AG04450 (cell line): ENCODE measurements around the gene SLC1A1. TPM values are rescaled to one million over a fixed set of nuclear protein-coding genes. Genes with fewer than 3 reads are reported as not detected.
"Not testable (repeated sequence)": the region's sequence is repeated elsewhere in the genome, so short reads cannot be mapped to it uniquely, and the experiment has no call there.

Source experiments
- CTCF ChIA-PET: fragments of 300-600, 350-600 bp; formaldehyde crosslinking; extraction: SDS; loops from one replicate; lab custom pipeline; 2022; ENCODE audit warnings: antibody characterized with exemption, inconsistent platforms; lab: Charles Lee
- POLR2A ChIA-PET: fragments of 350-600 bp; formaldehyde crosslinking; extraction: SDS; loops from one replicate; lab custom pipeline; 2021; ENCODE audit warnings: antibody characterized with exemption, inconsistent platforms; lab: Yijun Ruan, JAX
- DNase-seq: peaks from one replicate; pipeline ENCODE4 v3.0.0-alpha.2; 2011; ENCODE audit warnings: low read depth, low spot score
- H3K27ac ChIP-seq: one replicate; pipeline ENCODE4 v1.5.1; 2012; ENCODE audit warnings: low read depth, low read length, control low read depth
- H3K27me3 ChIP-seq: one replicate; pipeline ENCODE4 v1.6.0; 2012; ENCODE audit warnings: low read length; ENCODE audit not compliant: control insufficient read depth, insufficient read depth
- H3K4me3 ChIP-seq: 2 replicates; pipeline ENCODE4 v1.5.1; 2011; ENCODE audit warnings: mild to moderate bottlenecking, low read depth, low read length, control low read depth
- H3K9me3 ChIP-seq: 2 replicates; pipeline ENCODE4 v1.5.1; 2012; ENCODE audit warnings: low read length; ENCODE audit not compliant: control insufficient read depth, insufficient read depth
- polyA plus RNA-seq: library from polyadenylated mRNA; depleted of rRNA; stranded (reverse); fragments of >200 nt; gene quantifications from 2 replicates; pipeline ENCODE4 v1.2.3, GENCODE V29; 2011
- TF ChIP-seq, protein P1 (sequence below): IDR thresholded peaks from 2 replicates; pipeline ENCODE4 v1.5.1; 2011; ENCODE audit warnings: low read depth, low read length, control low read depth, inconsistent platforms

SLC1A1 gene
- polyA plus RNA-seq, 1 experiment, result 0.55 TPM

DNA sequence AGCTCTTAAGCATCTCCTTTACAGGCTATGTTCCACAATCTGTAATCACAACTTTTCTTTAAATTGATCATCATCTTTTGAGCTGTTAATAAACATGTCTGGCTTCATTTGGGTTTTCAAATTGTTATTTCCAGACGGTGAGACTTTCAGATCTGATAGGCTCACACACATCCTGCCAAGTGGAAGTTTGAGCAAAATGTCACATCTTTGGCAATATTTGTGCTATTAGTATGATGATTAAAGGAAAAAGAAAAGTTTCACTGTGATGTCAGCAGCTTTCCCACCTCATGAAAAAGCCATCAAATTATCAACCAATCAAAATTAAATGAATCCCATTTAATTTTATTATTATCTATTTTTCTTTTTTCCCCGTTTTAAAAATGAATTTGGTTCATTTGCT lies 29.8 kb downstream of the SLC1A1 start:
- Histone ChIP-seq H3K4me3 (no peak overlapping the region), H3K27me3 (no peaks in the 10 kb centered on the region), H3K27ac (no peak overlapping the region), H3K9me3 (no peaks in the 10 kb centered on the region)
- TF ChIP-seq, protein P1, sequence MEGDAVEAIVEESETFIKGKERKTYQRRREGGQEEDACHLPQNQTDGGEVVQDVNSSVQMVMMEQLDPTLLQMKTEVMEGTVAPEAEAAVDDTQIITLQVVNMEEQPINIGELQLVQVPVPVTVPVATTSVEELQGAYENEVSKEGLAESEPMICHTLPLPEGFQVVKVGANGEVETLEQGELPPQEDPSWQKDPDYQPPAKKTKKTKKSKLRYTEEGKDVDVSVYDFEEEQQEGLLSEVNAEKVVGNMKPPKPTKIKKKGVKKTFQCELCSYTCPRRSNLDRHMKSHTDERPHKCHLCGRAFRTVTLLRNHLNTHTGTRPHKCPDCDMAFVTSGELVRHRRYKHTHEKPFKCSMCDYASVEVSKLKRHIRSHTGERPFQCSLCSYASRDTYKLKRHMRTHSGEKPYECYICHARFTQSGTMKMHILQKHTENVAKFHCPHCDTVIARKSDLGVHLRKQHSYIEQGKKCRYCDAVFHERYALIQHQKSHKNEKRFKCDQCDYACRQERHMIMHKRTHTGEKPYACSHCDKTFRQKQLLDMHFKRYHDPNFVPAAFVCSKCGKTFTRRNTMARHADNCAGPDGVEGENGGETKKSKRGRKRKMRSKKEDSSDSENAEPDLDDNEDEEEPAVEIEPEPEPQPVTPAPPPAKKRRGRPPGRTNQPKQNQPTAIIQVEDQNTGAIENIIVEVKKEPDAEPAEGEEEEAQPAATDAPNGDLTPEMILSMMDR, result no peak
- ChIA-PET CTCF (no interaction called here), POLR2A (no interaction called here)
- DNase-seq, result no peak

DNA sequence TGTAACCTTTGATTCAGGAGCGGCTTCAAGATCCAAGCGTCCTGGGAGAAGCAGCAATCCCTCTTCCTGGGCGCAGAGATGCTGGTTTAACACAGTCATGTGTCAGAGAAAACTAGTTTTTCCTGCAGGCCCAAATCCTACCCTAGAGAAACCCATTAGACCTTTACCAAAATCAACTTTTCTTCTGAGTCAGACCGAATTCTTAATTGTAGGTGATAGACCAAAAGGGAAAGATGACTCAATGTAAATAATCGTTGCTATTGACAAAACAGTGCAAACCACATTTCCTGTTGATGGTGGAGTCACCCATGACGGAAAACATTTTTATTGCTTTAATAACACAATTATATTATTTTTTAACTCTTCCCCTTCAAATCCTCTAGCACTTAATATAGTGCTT lies 40.1 kb downstream of the SLC1A1 start:
- TF ChIP-seq, protein P1, result no peak
- no peak for DNase-seq
- Histone ChIP-seq H3K27ac (no peak overlapping the region), H3K27me3 (peaks cover 2% of the 10 kb centered on the region), H3K4me3 (no peak overlapping the region), H3K9me3 (no peaks in the 10 kb centered on the region)
- POLR2A ChIA-PET, result no interaction called here
- CTCF ChIA-PET, result no interaction called here

DNA sequence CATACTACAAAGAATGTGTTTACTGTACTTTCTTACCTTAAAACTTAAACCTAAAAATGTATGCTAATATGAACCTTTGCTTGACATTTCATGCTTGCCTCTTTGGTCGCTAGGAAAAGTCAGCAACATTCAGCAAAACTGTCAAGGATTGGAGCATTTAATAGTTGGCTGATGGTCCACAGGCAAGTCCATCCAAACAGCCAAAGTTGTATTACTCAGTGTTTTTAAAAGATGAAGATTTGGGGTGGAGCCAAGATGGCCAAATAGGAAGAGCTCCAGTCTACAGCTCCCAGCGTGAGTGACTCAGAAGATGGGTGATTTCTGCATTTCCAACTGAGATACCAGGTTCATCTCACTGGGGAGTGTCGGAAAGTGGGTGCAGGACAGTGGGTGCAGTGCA lies 40.6 kb downstream of the SLC1A1 start:
- H3K27ac ChIP-seq, CTCF ChIA-PET, POLR2A ChIA-PET, H3K27me3 ChIP-seq, H3K9me3 ChIP-seq, DNase-seq, H3K4me3 ChIP-seq: not testable (repeated sequence)

DNA sequence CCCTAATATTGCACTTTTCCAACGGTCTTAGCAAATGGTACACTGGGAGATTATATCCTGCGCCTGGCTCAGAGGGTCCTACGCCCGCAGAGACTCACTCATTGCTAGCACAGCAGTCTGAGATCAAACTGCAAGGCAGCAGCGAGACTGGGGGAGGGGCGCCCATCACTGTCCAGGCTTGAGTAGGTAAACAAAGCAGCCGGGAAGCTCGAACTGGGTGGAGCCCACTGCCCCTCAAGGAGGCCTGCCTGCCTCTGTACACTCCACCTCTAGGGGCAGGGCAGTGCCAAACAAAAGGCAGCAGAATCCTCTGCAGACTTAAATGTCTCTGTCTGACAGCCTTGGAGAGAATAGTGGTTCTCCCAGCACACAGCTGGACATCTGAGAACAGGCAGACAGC lies 41.1 kb downstream of the SLC1A1 start:
- POLR2A ChIA-PET, H3K9me3 ChIP-seq, H3K27ac ChIP-seq, DNase-seq, H3K27me3 ChIP-seq, CTCF ChIA-PET, H3K4me3 ChIP-seq: not testable (repeated sequence)

DNA sequence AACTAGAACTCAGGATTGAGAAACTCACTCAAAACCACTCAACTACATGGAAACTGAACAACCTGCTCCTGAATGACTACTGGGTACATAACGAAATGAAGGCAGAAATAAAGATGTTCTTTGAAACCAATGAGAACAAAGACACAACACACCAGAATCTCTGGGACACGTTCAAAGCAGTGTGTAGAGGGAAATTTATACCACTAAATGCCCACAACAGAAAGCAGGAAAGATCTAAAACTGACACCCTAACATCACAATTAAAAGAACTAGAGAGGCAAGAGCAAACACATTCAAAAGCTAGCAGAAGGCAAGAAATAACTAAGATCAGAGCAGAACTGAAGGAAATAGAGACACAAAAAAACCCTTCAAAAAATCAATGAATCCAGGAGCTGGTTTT lies 43.6 kb downstream of the SLC1A1 start:
- H3K27ac ChIP-seq, H3K9me3 ChIP-seq, H3K27me3 ChIP-seq, POLR2A ChIA-PET, DNase-seq, H3K4me3 ChIP-seq, CTCF ChIA-PET: not testable (repeated sequence)

DNA sequence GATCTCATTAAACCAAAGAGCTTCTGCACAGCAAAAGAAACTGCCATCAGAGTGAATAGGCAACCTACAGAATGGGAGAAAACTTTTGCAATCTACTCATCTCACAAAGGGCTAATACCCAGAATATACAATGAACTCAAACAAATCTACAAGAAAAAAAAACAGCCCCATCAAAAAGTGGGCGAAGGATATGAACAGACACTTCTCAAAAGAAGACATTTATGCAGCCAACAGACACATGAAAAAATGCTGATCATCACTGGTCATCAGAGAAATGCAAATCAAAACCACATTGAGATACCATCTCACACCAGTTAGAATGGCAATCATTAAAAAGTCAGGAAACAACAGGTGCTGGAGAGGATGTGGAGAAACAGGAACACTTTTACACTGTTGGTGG lies 45.9 kb downstream of the SLC1A1 start:
- H3K27me3 ChIP-seq, DNase-seq, H3K9me3 ChIP-seq, POLR2A ChIA-PET, H3K27ac ChIP-seq, CTCF ChIA-PET, H3K4me3 ChIP-seq: not testable (repeated sequence)

DNA sequence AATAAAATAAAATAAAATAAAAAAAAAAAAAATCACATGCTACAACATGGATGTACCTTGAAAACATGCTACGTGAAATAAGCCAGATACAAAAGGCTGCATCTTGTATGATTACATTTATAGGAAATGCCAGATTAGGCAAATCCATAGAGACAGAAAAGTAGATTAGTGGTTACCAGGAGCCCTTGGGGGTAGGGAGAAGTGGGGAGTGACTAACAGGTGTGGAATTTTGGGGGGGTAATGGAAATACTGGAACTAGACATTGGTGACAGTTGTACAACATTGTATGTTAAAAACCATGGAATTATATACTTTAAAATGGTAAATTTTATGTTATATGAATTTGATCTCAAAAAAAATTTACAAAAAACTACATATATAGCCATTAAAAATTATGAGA lies 47.3 kb downstream of the SLC1A1 start:
- POLR2A ChIA-PET, result no interaction called here
- TF ChIP-seq, protein P1, result no peak
- CTCF ChIA-PET, result no interaction called here

More for the DNA sequence above, 47.3 kb downstream of the SLC1A1 start:
- no peak overlapping the region for H3K4me3 ChIP-seq
- no peak for DNase-seq
- no peaks in the 10 kb centered on the region for H3K27me3 ChIP-seq
- H3K9me3 ChIP-seq, result no peaks in the 10 kb centered on the region
- no peak overlapping the region for H3K27ac ChIP-seq
